Measurements from ENCODE around the gene SLC35F3. TPM values are rescaled to one million over a fixed set of nuclear protein-coding genes. Genes with fewer than 3 reads are reported as not detected.
"Not testable (repeated sequence)": the region's sequence is repeated elsewhere in the genome, so short reads cannot be mapped to it uniquely, and the experiment has no call there.

Gene SLC35F3
- total RNA-seq, 2 donors from 2014 or later = not detected

- intact Hi-C loops (cut with DNase I) = no loop called here
These were observed 297.1 kb downstream of the SLC35F3 start for GRCh38 chr1:234201600-234201999.

GRCh38 chr1:234205966-234206365, 301.5 kb downstream of the SLC35F3 start:
- intact Hi-C loops (cut with DNase I) = no loop called here

More at GRCh38 chr1:234201600-234201999, 297.1 kb downstream of the SLC35F3 start:
- no peak for DNase-seq (ENCODE audit: low spot score)

GRCh38 chr1:234206651-234207284, 302.3 kb downstream of the SLC35F3 start:
- DNase-seq (ENCODE audit: low spot score) = no peak
- intact Hi-C loops (cut with DNase I) = no loop called here

More at GRCh38 chr1:234205966-234206365, 301.5 kb downstream of the SLC35F3 start:
- DNase-seq (ENCODE audit: low spot score) = no peak

- no peak for DNase-seq (ENCODE audit: low spot score)
- intact Hi-C loops (cut with DNase I) = no loop called here
These were observed 303.9 kb downstream of the SLC35F3 start for GRCh38 chr1:234208351-234208750.

- no peak for DNase-seq (ENCODE audit: low spot score)
These were observed 304.3 kb downstream of the SLC35F3 start for GRCh38 chr1:234208791-234209190.

GRCh38 chr1:234210429-234210828, 306.0 kb downstream of the SLC35F3 start:
- DNase-seq (ENCODE audit: low spot score); intact Hi-C loops (cut with DNase I): not testable (repeated sequence)

More at GRCh38 chr1:234208791-234209190, 304.3 kb downstream of the SLC35F3 start:
- intact Hi-C loops (cut with DNase I) = no loop called here

GRCh38 chr1:234211855-234212254, 307.4 kb downstream of the SLC35F3 start:
- DNase-seq (ENCODE audit: low spot score); intact Hi-C loops (cut with DNase I): not testable (repeated sequence)

GRCh38 chr1:234212764-234213657, 308.5 kb downstream of the SLC35F3 start:
- DNase-seq (ENCODE audit: low spot score) = no peak
- intact Hi-C loops (cut with DNase I) = no loop called here

- no peak for DNase-seq (ENCODE audit: low spot score)
- intact Hi-C loops (cut with DNase I) = no loop called here
These were observed 309.2 kb downstream of the SLC35F3 start for GRCh38 chr1:234213658-234214128.

- no peak for DNase-seq (ENCODE audit: low spot score)
- intact Hi-C loops (cut with DNase I) = no loop called here
These were observed 309.8 kb downstream of the SLC35F3 start for GRCh38 chr1:234214129-234214910.

GRCh38 chr1:234214911-234215892, 310.7 kb downstream of the SLC35F3 start:
- intact Hi-C loops (cut with DNase I) = no loop called here
- no peak for DNase-seq (ENCODE audit: low spot score)

- no peak for DNase-seq (ENCODE audit: low spot score)
- intact Hi-C loops (cut with DNase I) = no loop called here
These were observed 311.7 kb downstream of the SLC35F3 start for GRCh38 chr1:234216116-234216703.

- no peak for DNase-seq (ENCODE audit: low spot score)
- intact Hi-C loops (cut with DNase I) = no loop called here
These were observed 312.9 kb downstream of the SLC35F3 start for GRCh38 chr1:234217316-234217840.

GRCh38 chr1:234218078-234218477, 313.6 kb downstream of the SLC35F3 start:
- no peak for DNase-seq (ENCODE audit: low spot score)
- intact Hi-C loops (cut with DNase I) = no loop called here

GRCh38 chr1:234219711-234220110, 315.2 kb downstream of the SLC35F3 start:
- intact Hi-C loops (cut with DNase I) = no loop called here

GRCh38 chr1:234221601-234222000, 317.1 kb downstream of the SLC35F3 start:
- DNase-seq (ENCODE audit: low spot score) = no peak
- intact Hi-C loops (cut with DNase I) = no loop called here

More at GRCh38 chr1:234219711-234220110, 315.2 kb downstream of the SLC35F3 start:
- DNase-seq (ENCODE audit: low spot score) = no peak

- intact Hi-C loops (cut with DNase I) = no loop called here
- DNase-seq (ENCODE audit: low spot score) = no peak
These were observed 318.2 kb downstream of the SLC35F3 start for GRCh38 chr1:234222561-234223280.
